Activated CD4-positive, alpha-beta T cell treated with anti-CD3 and anti-CD28 coated beads, Interleukin-2, amount 10 ng/mL, durations not matched to agents 24 days and 14 days (primary cell): ENCODE data around the gene CREBRF. TPM values are rescaled to one million over a fixed set of nuclear protein-coding genes. Genes with fewer than 3 reads are reported as not detected.
"Not testable (repeated sequence)": the region's sequence is repeated elsewhere in the genome, so short reads cannot be mapped to it uniquely, and the experiment has no call there.

ENCODE experiments used
- DNase-seq: peaks from one replicate; pipeline ENCODE4 v3.0.0; 2022
- H3K27ac Mint-ChIP-seq: one replicate; pipeline ENCODE4 v1.8.0; 2022; ENCODE audit warnings: mild to moderate bottlenecking, mixed read lengths
- H3K27me3 Mint-ChIP-seq: one replicate; pipeline ENCODE4 v1.8.0; 2022; ENCODE audit warnings: mixed read lengths
- H3K36me3 Mint-ChIP-seq: one replicate; pipeline ENCODE4 v1.8.0; 2022; ENCODE audit warnings: low read depth, mild to moderate bottlenecking, mixed read lengths
- H3K4me1 Mint-ChIP-seq: one replicate; pipeline ENCODE4 v1.8.0; 2021; ENCODE audit warnings: mixed read lengths
- H3K4me3 Mint-ChIP-seq: one replicate; pipeline ENCODE4 v1.8.0; 2022; ENCODE audit warnings: mild to moderate bottlenecking, moderate library complexity, mixed read lengths
- H3K9me3 Mint-ChIP-seq: one replicate; pipeline ENCODE4 v1.8.0; 2021; ENCODE audit warnings: mixed read lengths
- intact Hi-C: fragments of 100-400 bp; cut with micrococcal nuclease; formaldehyde crosslinking; loops from one replicate; pipeline ENCODE4 v1.15.1; 2023
- total RNA-seq: library from RNA; stranded (reverse); gene quantifications from 2 replicates; pipeline ENCODE4 v1.2.3, GENCODE V29; 2022

CREBRF gene
- total RNA-seq, 1 donor from 2014 or later: 6.2 TPM

- DNase-seq, H3K4me1 Mint-ChIP-seq, H3K27me3 Mint-ChIP-seq, H3K4me3 Mint-ChIP-seq, H3K27ac Mint-ChIP-seq, H3K9me3 Mint-ChIP-seq, H3K36me3 Mint-ChIP-seq, intact Hi-C loops: not testable (repeated sequence)
Observed at GRCh38 chr5:173047096-173047837, 8.9 kb upstream of the CREBRF start.

DNA sequence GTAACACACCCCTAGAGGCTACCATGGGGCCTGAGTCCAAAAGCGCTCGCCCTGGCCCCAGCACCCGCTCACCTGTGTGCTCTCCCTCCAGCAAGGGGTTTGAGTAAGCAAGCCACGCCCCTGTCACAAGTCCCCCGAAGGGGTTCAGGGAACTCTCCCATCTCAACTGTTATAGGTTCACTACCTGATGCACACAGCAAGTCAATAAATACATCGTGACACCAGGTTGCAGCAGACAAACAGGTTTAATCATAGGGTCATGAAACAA, 8.4 kb upstream of the CREBRF start:
- no peaks in the 10 kb centered on the region for H3K36me3 Mint-ChIP-seq
- H3K9me3 Mint-ChIP-seq: no peaks in the 10 kb centered on the region
- no peak overlapping the region for H3K4me3 Mint-ChIP-seq
- peaks cover 2% of the 10 kb centered on the region for H3K4me1 Mint-ChIP-seq
- H3K27me3 Mint-ChIP-seq: peaks cover 6% of the 10 kb centered on the region
- no peak overlapping the region for H3K27ac Mint-ChIP-seq
- DNase-seq: no peak
- intact Hi-C loops: no loop called here

- no peak for DNase-seq
- H3K9me3 Mint-ChIP-seq: no peaks in the 10 kb centered on the region
- H3K36me3 Mint-ChIP-seq: no peaks in the 10 kb centered on the region
- intact Hi-C loops: loop anchor here (10.0 kb wide), 1 partner anchor 766 kb away; the partner anchor contains the start of gene UBTD2
- peaks cover 6% of the 10 kb centered on the region for H3K27me3 Mint-ChIP-seq
- no peak overlapping the region for H3K27ac Mint-ChIP-seq
- no peak overlapping the region for H3K4me3 Mint-ChIP-seq
- H3K4me1 Mint-ChIP-seq: peaks cover 17% of the 10 kb centered on the region
Observed at GRCh38 chr5:173050791-173051190, 5.4 kb upstream of the CREBRF start.

DNA sequence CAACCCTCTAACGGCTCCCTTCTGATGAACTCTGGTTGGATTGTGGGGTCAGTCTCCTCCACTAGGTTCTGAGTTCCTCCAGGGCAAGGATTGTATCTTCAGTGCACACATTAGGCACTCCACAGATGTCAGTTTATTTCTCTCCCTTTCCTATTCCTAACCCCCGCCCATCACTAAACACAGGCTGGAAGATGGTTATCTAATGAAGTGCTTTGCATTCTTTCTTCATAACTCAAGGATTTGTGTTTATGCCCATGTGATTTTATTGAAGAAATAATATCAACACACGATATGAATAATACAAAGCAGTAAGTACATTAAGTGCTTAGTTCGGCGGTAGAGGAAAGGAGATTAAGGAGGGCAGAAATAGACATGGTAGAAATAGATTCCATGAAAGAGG, 4.4 kb upstream of the CREBRF start:
- Mint-ChIP-seq H3K4me3 (no peak overlapping the region), H3K9me3 (no peaks in the 10 kb centered on the region), H3K27ac (no peak overlapping the region), H3K27me3 (peaks cover 6% of the 10 kb centered on the region), H3K4me1 (peaks cover 18% of the 10 kb centered on the region), H3K36me3 (no peaks in the 10 kb centered on the region)
- DNase-seq: no peak
- intact Hi-C loops: loop anchor here (10.0 kb wide), 1 partner anchor 767 kb away; the partner anchor contains the start of gene UBTD2

DNA sequence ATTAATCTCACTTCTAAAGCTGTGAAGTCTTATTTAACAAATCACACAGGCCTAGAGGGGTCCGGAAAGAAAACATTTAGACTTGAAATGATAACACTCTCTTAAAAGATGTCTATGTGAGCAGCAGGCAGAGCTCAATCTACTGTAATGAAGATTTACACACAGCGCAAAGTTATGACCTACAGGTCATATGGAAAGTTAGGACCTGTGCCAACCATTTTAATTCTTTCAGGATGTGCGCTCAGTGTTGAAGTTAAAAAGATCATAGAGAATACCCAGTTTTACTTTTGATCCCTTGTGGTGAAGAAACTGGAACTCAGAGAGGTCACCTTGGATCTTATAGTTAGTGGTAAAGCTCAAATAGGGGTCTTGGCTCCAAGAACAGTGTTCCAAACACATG, 3.1 kb upstream of the CREBRF start:
- Mint-ChIP-seq H3K4me1 (peaks cover 21% of the 10 kb centered on the region), H3K36me3 (no peaks in the 10 kb centered on the region), H3K4me3 (no peak overlapping the region), H3K9me3 (no peaks in the 10 kb centered on the region), H3K27ac (no peak overlapping the region), H3K27me3 (peaks cover 6% of the 10 kb centered on the region)
- intact Hi-C loops: loop anchor here (10.0 kb wide), 1 partner anchor 768 kb away; the partner anchor contains the start of gene UBTD2
- DNase-seq: no peak

DNA sequence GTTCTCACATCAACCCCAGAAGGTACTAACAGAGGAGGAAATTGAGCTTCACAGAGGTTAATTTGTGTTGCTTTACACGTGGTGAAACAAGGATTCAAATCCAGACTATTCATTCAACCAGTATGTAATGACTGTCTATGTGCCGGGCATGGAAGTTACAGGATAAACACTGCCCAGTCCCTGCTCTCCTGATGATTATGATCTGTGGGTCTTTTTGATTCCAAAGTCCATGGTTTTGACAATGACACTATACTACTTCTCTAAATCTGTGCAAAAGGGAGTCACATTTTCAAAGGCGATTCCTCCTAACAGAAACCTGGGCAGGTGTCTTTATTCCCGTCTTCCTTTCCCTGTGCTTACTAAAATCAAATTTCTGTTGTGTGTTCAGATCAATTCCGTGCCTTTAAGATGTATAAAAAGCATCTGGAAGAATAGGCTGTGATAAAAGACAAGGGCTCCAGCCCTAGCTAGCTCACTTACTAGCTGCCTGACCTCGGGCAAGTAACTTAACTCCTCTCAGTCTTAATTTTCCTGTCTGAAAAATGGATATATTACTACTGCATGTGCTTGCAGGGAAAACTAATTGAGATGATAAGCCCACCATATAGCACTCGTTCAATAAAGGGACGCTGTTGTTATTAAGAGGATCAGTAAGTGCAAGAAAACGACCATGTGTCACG, 970 bp upstream of the CREBRF start:
- peaks cover 25% of the 10 kb centered on the region for H3K4me1 Mint-ChIP-seq
- no peaks in the 10 kb centered on the region for H3K36me3 Mint-ChIP-seq
- intact Hi-C loops: loop anchor here (5.0 to 10.0 kb wide), 4 partner anchors 338 to 878 kb away; partner anchors contain the start of gene UBTD2
- no peaks in the 10 kb centered on the region for H3K9me3 Mint-ChIP-seq
- DNase-seq: no peak
- H3K27me3 Mint-ChIP-seq: peaks cover 6% of the 10 kb centered on the region
- peak overlapping the region; percentile 92 for H3K27ac Mint-ChIP-seq
- H3K4me3 Mint-ChIP-seq: peak overlapping the region; percentile 87

DNA sequence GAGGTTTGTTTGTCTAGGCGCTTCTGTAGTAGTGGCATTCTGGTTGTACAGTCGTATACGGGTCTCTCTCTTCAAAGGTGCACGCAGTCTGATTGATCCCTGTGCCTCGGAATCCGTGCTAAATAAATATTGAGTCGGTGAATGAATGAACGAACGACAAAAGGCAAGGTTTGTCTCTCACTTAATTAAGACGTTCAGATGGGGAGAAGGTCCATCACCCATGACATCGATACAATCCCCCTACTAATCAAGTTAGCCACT, 500 bp upstream of the CREBRF start:
- H3K4me3 Mint-ChIP-seq: peak overlapping the region; percentile 87
- intact Hi-C loops: loop anchor here (5.0 to 10.0 kb wide), 4 partner anchors 338 to 878 kb away; partner anchors contain the start of gene UBTD2
- peaks cover 5% of the 10 kb centered on the region for H3K27me3 Mint-ChIP-seq
- H3K9me3 Mint-ChIP-seq: no peaks in the 10 kb centered on the region
- no peak for DNase-seq
- H3K27ac Mint-ChIP-seq: peak overlapping the region; percentile 92
- no peaks in the 10 kb centered on the region for H3K36me3 Mint-ChIP-seq
- H3K4me1 Mint-ChIP-seq: peaks cover 25% of the 10 kb centered on the region

DNA sequence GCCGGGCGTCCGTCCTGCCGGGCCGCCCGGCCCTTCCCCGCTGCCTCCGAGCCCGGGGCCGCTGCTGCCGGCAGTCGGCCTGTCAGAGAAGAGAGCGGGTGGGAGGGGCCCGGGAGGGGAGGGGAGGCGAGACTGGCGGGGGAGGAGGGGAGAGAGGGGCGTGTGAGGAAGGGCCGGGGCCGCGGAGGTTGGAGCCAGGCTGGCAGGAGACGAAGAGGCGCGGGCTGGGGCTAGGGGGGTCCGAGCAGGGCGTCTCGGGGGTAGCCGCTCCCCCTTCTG, 570 bp downstream of the CREBRF start:
- no peaks in the 10 kb centered on the region for H3K9me3 Mint-ChIP-seq
- peaks cover 27% of the 10 kb centered on the region for H3K4me1 Mint-ChIP-seq
- intact Hi-C loops: loop anchor here (1.0 to 10.0 kb wide), 13 partner anchors 21 to 1668 kb away; partner anchors contain the start of genes BNIP1, ERGIC1, FBXW11 and RPL26L1
- no peaks in the 10 kb centered on the region for H3K36me3 Mint-ChIP-seq
- peaks cover 4% of the 10 kb centered on the region for H3K27me3 Mint-ChIP-seq
- H3K27ac Mint-ChIP-seq: peak overlapping the region; percentile 96
- DNase-seq: no peak
- peak overlapping the region; percentile 95 for H3K4me3 Mint-ChIP-seq

GRCh38 chr5:173057062-173057924, 1.1 kb downstream of the CREBRF start:
- peaks cover 24% of the 10 kb centered on the region for H3K4me1 Mint-ChIP-seq
- intact Hi-C loops: loop anchor here (1.0 to 10.0 kb wide), 13 partner anchors 22 to 1668 kb away; partner anchors contain the start of genes BNIP1, ERGIC1, FBXW11 and RPL26L1
- H3K9me3 Mint-ChIP-seq: no peaks in the 10 kb centered on the region
- H3K27ac Mint-ChIP-seq: peak overlapping the region; percentile 96
- peak; percentile 100 for DNase-seq
- no peaks in the 10 kb centered on the region for H3K27me3 Mint-ChIP-seq
- peak overlapping the region; percentile 95 for H3K4me3 Mint-ChIP-seq
- no peaks in the 10 kb centered on the region for H3K36me3 Mint-ChIP-seq

DNA sequence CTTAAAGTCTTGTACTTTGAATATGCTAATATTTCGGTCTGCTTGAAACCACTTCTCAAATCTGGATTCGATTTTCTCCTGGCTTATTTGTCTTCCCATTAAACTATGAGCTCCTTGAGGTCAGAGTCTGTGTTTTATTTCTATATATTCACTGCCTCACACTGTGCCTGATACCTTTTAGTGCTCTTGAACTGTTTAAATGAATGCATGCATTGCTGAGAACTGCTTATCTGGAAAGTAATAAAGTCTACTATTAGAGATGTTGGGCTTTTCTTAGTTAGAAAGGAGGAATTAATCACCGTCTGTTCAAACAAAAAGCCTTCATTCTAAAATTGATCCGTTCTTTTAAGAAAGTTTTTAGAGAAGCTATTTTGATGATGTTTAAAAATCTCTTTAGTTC, 6.0 kb downstream of the CREBRF start:
- H3K4me1 Mint-ChIP-seq: peaks cover 22% of the 10 kb centered on the region
- peak overlapping the region; percentile 2 for H3K27ac Mint-ChIP-seq
- no peaks in the 10 kb centered on the region for H3K27me3 Mint-ChIP-seq
- H3K36me3 Mint-ChIP-seq: peaks cover 5% of the 10 kb centered on the region
- intact Hi-C loops: no loop called here
- no peaks in the 10 kb centered on the region for H3K9me3 Mint-ChIP-seq
- no peak for DNase-seq
- H3K4me3 Mint-ChIP-seq: no peak overlapping the region

DNA sequence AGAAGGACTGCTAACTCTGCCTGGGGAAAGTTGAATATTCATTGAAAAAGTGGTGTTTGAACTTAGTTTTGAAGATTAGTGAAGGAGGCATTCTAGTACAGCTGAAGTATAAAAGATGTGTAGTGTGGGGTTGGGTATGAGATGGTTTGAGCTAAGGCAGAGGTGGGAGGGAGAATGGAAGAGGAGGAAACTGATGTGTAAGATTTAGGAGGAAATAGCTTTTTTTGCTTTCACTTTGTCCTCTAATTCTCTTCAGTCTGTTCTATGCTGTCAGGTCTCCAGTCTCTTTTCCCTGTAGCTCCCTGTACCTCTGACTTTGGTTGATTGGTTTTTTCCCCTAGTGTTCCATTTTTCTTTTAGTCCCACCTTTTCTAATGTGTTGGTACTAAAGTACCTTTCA, 9.0 kb downstream of the CREBRF start:
- intact Hi-C loops: no loop called here
- no peak for DNase-seq
- Mint-ChIP-seq H3K9me3 (no peaks in the 10 kb centered on the region), H3K4me1 (peaks cover 16% of the 10 kb centered on the region), H3K27ac (peak overlapping the region; percentile 65), H3K27me3 (no peaks in the 10 kb centered on the region), H3K4me3 (peak overlapping the region; percentile 64), H3K36me3 (peaks cover 10% of the 10 kb centered on the region)

- no peaks in the 10 kb centered on the region for H3K27me3 Mint-ChIP-seq
- intact Hi-C loops: no loop called here
- peaks cover 7% of the 10 kb centered on the region for H3K36me3 Mint-ChIP-seq
- H3K9me3 Mint-ChIP-seq: no peaks in the 10 kb centered on the region
- H3K4me1 Mint-ChIP-seq: peaks cover 10% of the 10 kb centered on the region
- H3K27ac Mint-ChIP-seq: no peak overlapping the region
- DNase-seq: no peak
- H3K4me3 Mint-ChIP-seq: no peak overlapping the region
Observed at GRCh38 chr5:173069671-173070070, 13.5 kb downstream of the CREBRF start.

GRCh38 chr5:173075137-173075843, 19.1 kb downstream of the CREBRF start:
- Mint-ChIP-seq H3K27me3 (no peaks in the 10 kb centered on the region), H3K9me3 (no peaks in the 10 kb centered on the region), H3K4me3 (no peak overlapping the region), H3K36me3 (no peaks in the 10 kb centered on the region), H3K27ac (no peak overlapping the region), H3K4me1 (no peaks in the 10 kb centered on the region)
- intact Hi-C loops: no loop called here
- DNase-seq: no peak
